Gastrocnemius medialis (tissue), 4 donors: ENCODE measurements around the gene LRCH1.

ENCODE experiments used
- CTCF ChIP-seq, 5 experiments: fragments of 450-650 bp in 3 of 5; fragments of 200-600 bp in 2 of 5; sonication (generic) in 2 of 5; IDR thresholded peaks in 4 of 5; conservative IDR thresholded peaks in 1 of 5; 1 replicate in 4 of 5; 2 replicates in 1 of 5; pipeline ENCODE4 v1.5.1; 2016 to 2019; ENCODE audit warnings: antibody characterized with exemption in 5 of 5, mild to moderate bottlenecking in 3 of 5, moderate library complexity in 3 of 5
- POLR2A ChIP-seq, 2 donors: fragments of 450-650 bp; IDR thresholded peaks; one replicate each; pipeline ENCODE4 v1.6.1; 2017; ENCODE audit warnings: antibody characterized with exemption in 2 of 2, mild to moderate bottlenecking in 2 of 2, moderate library complexity in 2 of 2

- no peak for TF ChIP-seq POLR2A (IDR thresholded peaks at IDR 0.05)
- TF ChIP-seq CTCF (IDR thresholded peaks at IDR 0.05 in 4 of 5, conservative IDR thresholded peaks at IDR 0.05 in 1 of 5), result no peak
Observed at GRCh38 chr13:46761174-46761573, 208.2 kb downstream of the LRCH1 start.
